HEK293 (cell line): ENCODE measurements around the gene CPLX3.

Experiments
- OVOL3 ChIP-seq: fragments of 450-650 bp; formaldehyde crosslinking; IDR thresholded peaks from 2 replicates; pipeline ENCODE4 v1.5.1; 2016; ENCODE audit warnings: missing biosample characterization, missing genetic modification characterization
- SCRT2 ChIP-seq: fragments of 450-650 bp; formaldehyde crosslinking; IDR thresholded peaks from 2 replicates; pipeline ENCODE4 v1.5.1; 2016; ENCODE audit warnings: missing biosample characterization, missing genetic modification characterization
- ZBTB48 ChIP-seq: fragments of 450-650 bp; formaldehyde crosslinking; IDR thresholded peaks from 2 replicates; pipeline ENCODE4 v1.5.1; 2016; ENCODE audit warnings: missing biosample characterization, missing genetic modification characterization
- ZNF24 ChIP-seq: fragments of 450-650 bp; formaldehyde crosslinking; IDR thresholded peaks from 2 replicates; pipeline ENCODE4 v1.5.1; 2016; ENCODE audit warnings: missing biosample characterization, missing genetic modification characterization
- ZNF266 ChIP-seq: fragments of 450-650 bp; formaldehyde crosslinking; IDR thresholded peaks from 2 replicates; pipeline ENCODE4 v1.5.1; 2016; ENCODE audit warnings: missing biosample characterization, missing genetic modification characterization, low read depth
- ZNF433 ChIP-seq: fragments of 450-650 bp; formaldehyde crosslinking; IDR thresholded peaks from 2 replicates; pipeline ENCODE4 v1.5.1; 2016; ENCODE audit warnings: missing biosample characterization, missing genetic modification characterization, low read depth
- ZNF48 ChIP-seq: fragments of 450-650 bp; formaldehyde crosslinking; IDR thresholded peaks from 2 replicates; pipeline ENCODE4 v1.5.1; 2016; ENCODE audit warnings: missing biosample characterization, missing genetic modification characterization
- ZNF521 ChIP-seq: fragments of 450-650 bp; formaldehyde crosslinking; IDR thresholded peaks from 2 replicates; pipeline ENCODE4 v1.5.1; 2017; ENCODE audit warnings: missing biosample characterization, mild to moderate bottlenecking, missing genetic modification characterization
- ZNF544 ChIP-seq: fragments of 450-650 bp; formaldehyde crosslinking; IDR thresholded peaks from 2 replicates; pipeline ENCODE4 v1.5.0; 2017; ENCODE audit warnings: missing biosample characterization, missing genetic modification characterization
- ZNF610 ChIP-seq: fragments of 450-650 bp; formaldehyde crosslinking; IDR thresholded peaks from 2 replicates; pipeline ENCODE4 v1.5.1; 2016; ENCODE audit warnings: missing biosample characterization, missing genetic modification characterization, borderline replicate concordance
- ZNF623 ChIP-seq: fragments of 450-650 bp; formaldehyde crosslinking; IDR thresholded peaks from 2 replicates; pipeline ENCODE4 v1.5.1; 2016; ENCODE audit warnings: missing biosample characterization, missing genetic modification characterization
- ZNF664 ChIP-seq: fragments of 450-650 bp; formaldehyde crosslinking; IDR thresholded peaks from 2 replicates; pipeline ENCODE4 v1.5.1; 2016; ENCODE audit warnings: missing biosample characterization, missing genetic modification characterization
- ZNF76 ChIP-seq: fragments of 450-650 bp; formaldehyde crosslinking; IDR thresholded peaks from 2 replicates; pipeline ENCODE4; 2016; ENCODE audit warnings: low read depth, missing biosample characterization, missing genetic modification characterization, borderline replicate concordance
- ZNF791 ChIP-seq: fragments of 450-650 bp; formaldehyde crosslinking; IDR thresholded peaks from 2 replicates; pipeline ENCODE4 v1.5.1; 2016; ENCODE audit warnings: missing biosample characterization, missing genetic modification characterization
- TF ChIP-seq, protein P1 (sequence below): fragments of 450-650 bp; formaldehyde crosslinking; IDR thresholded peaks from 2 replicates; pipeline ENCODE4 v1.5.1; 2016; ENCODE audit warnings: missing biosample characterization, missing genetic modification characterization
- TF ChIP-seq, protein P2 (sequence below): fragments of 450-650 bp; IDR thresholded peaks from 2 replicates; pipeline ENCODE4 v1.5.1; 2018; ENCODE audit warnings: missing biosample characterization, missing genetic modification characterization
- TF ChIP-seq, protein P3 (sequence below): fragments of 450-650 bp; formaldehyde crosslinking; IDR thresholded peaks from 2 replicates; pipeline ENCODE4 v1.5.1; 2017; ENCODE audit warnings: missing biosample characterization, missing genetic modification characterization
- TF ChIP-seq, protein P4 (sequence below): fragments of 450-650 bp; formaldehyde crosslinking; IDR thresholded peaks from 2 replicates; pipeline ENCODE4 v1.5.1; 2016; ENCODE audit warnings: missing biosample characterization, missing genetic modification characterization
- TF ChIP-seq, protein P5 (sequence below): fragments of 450-650 bp; formaldehyde crosslinking; IDR thresholded peaks from 2 replicates; pipeline ENCODE4; 2016; ENCODE audit warnings: missing biosample characterization, missing genetic modification characterization
- TF ChIP-seq, protein P6 (sequence below): fragments of 450-650 bp; formaldehyde crosslinking; IDR thresholded peaks from 2 replicates; pipeline ENCODE4 v1.5.1; 2016; ENCODE audit warnings: missing biosample characterization, missing genetic modification characterization
- TF ChIP-seq, protein P7 (sequence below): fragments of 450-650 bp; formaldehyde crosslinking; IDR thresholded peaks from 2 replicates; pipeline ENCODE4 v1.5.1; 2016; ENCODE audit warnings: missing biosample characterization, missing genetic modification characterization, borderline replicate concordance
- TF ChIP-seq, protein P8 (sequence below): fragments of 450-650 bp; formaldehyde crosslinking; IDR thresholded peaks from 2 replicates; pipeline ENCODE4 v1.5.1; 2016; ENCODE audit warnings: missing biosample characterization, missing genetic modification characterization

Gene CPLX3

DNA sequence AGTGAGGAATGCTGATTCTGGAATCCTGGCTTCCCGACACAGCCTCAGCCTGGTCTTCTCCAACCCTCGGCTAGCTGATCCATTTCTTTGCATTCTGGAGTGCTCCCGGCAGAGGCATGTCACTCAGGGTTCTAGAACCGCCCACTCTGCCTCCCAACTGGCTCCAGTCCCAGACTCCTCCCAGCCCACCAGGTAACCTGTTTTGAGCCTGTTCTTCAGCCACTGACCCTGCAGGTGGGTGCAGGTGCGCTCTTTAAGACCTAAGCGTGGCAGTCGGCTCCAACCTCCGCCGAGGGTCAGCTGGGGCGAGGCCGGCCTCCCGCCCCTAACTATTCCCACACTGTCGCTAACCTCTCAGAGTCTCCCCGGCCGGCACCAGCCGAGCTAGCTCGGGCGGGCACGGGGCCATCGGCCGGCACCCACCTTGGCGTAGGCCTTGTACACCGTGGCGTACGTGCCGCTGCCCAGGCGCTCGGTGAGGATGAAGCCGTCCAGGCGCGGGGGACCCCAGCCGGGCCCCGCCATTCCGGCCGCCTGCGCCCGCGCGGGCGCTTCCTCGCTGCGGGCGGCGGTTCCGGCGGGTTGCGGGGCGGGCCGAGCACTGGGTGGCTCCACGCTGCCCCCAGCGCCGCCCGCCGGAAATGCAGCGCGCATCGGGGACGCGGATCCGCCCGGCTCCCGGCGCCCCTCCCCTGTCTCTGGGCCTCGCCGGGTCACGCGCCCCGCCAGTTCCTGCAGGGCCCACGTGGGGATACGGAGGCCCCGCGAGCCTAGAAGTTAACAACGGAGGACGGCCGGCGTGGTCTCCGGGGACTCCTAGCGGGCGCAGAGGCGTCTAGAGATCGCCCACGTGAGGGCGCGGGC lies 16.4 kb downstream of the CPLX3 start, which contains the start of gene ULK3 (continued):
- TF ChIP-seq, protein P1, sequence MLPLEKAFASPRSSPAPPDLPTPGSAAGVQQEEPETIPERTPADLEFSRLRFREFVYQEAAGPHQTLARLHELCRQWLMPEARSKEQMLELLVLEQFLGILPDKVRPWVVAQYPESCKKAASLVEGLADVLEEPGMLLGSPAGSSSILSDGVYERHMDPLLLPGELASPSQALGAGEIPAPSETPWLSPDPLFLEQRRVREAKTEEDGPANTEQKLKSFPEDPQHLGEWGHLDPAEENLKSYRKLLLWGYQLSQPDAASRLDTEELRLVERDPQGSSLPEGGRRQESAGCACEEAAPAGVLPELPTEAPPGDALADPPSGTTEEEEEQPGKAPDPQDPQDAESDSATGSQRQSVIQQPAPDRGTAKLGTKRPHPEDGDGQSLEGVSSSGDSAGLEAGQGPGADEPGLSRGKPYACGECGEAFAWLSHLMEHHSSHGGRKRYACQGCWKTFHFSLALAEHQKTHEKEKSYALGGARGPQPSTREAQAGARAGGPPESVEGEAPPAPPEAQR (tag by site-specific recombination): peak; percentile 56; the same call in 1 of the 2 replicates
- TF ChIP-seq, protein P2, sequence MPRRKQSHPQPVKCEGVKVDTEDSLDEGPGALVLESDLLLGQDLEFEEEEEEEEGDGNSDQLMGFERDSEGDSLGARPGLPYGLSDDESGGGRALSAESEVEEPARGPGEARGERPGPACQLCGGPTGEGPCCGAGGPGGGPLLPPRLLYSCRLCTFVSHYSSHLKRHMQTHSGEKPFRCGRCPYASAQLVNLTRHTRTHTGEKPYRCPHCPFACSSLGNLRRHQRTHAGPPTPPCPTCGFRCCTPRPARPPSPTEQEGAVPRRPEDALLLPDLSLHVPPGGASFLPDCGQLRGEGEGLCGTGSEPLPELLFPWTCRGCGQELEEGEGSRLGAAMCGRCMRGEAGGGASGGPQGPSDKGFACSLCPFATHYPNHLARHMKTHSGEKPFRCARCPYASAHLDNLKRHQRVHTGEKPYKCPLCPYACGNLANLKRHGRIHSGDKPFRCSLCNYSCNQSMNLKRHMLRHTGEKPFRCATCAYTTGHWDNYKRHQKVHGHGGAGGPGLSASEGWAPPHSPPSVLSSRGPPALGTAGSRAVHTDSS (tag by site-specific recombination): no peak
- TF ChIP-seq ZNF791 (tag by site-specific recombination): no peak
- TF ChIP-seq, protein P3, sequence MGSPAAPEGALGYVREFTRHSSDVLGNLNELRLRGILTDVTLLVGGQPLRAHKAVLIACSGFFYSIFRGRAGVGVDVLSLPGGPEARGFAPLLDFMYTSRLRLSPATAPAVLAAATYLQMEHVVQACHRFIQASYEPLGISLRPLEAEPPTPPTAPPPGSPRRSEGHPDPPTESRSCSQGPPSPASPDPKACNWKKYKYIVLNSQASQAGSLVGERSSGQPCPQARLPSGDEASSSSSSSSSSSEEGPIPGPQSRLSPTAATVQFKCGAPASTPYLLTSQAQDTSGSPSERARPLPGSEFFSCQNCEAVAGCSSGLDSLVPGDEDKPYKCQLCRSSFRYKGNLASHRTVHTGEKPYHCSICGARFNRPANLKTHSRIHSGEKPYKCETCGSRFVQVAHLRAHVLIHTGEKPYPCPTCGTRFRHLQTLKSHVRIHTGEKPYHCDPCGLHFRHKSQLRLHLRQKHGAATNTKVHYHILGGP (tag by site-specific recombination): no peak
- peak; percentile 84 for TF ChIP-seq SCRT2 (tag by site-specific recombination)
- TF ChIP-seq, protein P4, sequence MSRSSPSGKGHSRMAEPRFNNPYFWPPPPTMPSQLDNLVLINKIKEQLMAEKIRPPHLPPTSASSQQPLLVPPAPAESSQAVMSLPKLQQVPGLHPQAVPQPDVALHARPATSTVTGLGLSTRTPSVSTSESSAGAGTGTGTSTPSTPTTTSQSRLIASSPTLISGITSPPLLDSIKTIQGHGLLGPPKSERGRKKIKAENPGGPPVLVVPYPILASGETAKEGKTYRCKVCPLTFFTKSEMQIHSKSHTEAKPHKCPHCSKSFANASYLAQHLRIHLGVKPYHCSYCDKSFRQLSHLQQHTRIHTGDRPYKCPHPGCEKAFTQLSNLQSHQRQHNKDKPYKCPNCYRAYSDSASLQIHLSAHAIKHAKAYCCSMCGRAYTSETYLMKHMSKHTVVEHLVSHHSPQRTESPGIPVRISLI: no peak
- TF ChIP-seq ZNF521 (tag by site-specific recombination): no peak
- no peak for TF ChIP-seq ZNF48
- no peak for TF ChIP-seq ZNF433 (tag by site-specific recombination)
- TF ChIP-seq ZNF24 (tag by site-specific recombination): peak; percentile 17; the same call in 1 of the 2 replicates
- TF ChIP-seq, protein P5, sequence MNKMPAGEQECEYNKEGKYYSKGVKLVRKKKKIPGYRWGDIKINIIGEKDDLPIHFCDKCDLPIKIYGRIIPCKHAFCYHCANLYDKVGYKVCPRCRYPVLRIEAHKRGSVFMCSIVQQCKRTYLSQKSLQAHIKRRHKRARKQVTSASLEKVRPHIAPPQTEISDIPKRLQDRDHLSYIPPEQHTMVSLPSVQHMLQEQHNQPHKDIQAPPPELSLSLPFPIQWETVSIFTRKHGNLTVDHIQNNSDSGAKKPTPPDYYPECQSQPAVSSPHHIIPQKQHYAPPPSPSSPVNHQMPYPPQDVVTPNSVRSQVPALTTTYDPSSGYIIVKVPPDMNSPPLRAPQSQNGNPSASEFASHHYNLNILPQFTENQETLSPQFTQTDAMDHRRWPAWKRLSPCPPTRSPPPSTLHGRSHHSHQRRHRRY (tag by site-specific recombination): no peak
- TF ChIP-seq, protein P6, sequence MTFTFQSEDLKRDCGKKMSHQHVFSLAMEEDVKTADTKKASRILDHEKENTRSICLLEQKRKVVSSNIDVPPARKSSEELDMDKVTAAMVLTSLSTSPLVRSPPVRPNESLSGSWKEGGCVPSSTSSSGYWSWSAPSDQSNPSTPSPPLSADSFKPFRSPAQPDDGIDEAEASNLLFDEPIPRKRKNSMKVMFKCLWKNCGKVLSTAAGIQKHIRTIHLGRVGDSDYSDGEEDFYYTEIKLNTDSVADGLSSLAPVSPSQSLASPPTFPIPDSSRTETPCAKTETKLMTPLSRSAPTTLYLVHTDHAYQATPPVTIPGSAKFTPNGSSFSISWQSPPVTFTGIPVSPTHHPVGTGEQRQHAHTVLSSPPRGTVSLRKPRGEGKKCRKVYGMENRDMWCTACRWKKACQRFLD (tag by site-specific recombination): 0 out of 2 replicates have a peak, but pooled peaks have one; percentile 26
- TF ChIP-seq OVOL3: no peak
- TF ChIP-seq ZNF610: no peak; the same call in 1 of the 2 replicates
- TF ChIP-seq, protein P7, sequence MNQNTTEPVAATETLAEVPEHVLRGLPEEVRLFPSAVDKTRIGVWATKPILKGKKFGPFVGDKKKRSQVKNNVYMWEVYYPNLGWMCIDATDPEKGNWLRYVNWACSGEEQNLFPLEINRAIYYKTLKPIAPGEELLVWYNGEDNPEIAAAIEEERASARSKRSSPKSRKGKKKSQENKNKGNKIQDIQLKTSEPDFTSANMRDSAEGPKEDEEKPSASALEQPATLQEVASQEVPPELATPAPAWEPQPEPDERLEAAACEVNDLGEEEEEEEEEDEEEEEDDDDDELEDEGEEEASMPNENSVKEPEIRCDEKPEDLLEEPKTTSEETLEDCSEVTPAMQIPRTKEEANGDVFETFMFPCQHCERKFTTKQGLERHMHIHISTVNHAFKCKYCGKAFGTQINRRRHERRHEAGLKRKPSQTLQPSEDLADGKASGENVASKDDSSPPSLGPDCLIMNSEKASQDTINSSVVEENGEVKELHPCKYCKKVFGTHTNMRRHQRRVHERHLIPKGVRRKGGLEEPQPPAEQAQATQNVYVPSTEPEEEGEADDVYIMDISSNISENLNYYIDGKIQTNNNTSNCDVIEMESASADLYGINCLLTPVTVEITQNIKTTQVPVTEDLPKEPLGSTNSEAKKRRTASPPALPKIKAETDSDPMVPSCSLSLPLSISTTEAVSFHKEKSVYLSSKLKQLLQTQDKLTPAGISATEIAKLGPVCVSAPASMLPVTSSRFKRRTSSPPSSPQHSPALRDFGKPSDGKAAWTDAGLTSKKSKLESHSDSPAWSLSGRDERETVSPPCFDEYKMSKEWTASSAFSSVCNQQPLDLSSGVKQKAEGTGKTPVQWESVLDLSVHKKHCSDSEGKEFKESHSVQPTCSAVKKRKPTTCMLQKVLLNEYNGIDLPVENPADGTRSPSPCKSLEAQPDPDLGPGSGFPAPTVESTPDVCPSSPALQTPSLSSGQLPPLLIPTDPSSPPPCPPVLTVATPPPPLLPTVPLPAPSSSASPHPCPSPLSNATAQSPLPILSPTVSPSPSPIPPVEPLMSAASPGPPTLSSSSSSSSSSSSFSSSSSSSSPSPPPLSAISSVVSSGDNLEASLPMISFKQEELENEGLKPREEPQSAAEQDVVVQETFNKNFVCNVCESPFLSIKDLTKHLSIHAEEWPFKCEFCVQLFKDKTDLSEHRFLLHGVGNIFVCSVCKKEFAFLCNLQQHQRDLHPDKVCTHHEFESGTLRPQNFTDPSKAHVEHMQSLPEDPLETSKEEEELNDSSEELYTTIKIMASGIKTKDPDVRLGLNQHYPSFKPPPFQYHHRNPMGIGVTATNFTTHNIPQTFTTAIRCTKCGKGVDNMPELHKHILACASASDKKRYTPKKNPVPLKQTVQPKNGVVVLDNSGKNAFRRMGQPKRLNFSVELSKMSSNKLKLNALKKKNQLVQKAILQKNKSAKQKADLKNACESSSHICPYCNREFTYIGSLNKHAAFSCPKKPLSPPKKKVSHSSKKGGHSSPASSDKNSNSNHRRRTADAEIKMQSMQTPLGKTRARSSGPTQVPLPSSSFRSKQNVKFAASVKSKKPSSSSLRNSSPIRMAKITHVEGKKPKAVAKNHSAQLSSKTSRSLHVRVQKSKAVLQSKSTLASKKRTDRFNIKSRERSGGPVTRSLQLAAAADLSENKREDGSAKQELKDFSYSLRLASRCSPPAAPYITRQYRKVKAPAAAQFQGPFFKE (tag by site-specific recombination): no peak
- no peak for TF ChIP-seq ZNF623
- TF ChIP-seq ZNF664: no peak
- TF ChIP-seq ZNF544 (tag by site-specific recombination): no peak
- TF ChIP-seq, protein P8, sequence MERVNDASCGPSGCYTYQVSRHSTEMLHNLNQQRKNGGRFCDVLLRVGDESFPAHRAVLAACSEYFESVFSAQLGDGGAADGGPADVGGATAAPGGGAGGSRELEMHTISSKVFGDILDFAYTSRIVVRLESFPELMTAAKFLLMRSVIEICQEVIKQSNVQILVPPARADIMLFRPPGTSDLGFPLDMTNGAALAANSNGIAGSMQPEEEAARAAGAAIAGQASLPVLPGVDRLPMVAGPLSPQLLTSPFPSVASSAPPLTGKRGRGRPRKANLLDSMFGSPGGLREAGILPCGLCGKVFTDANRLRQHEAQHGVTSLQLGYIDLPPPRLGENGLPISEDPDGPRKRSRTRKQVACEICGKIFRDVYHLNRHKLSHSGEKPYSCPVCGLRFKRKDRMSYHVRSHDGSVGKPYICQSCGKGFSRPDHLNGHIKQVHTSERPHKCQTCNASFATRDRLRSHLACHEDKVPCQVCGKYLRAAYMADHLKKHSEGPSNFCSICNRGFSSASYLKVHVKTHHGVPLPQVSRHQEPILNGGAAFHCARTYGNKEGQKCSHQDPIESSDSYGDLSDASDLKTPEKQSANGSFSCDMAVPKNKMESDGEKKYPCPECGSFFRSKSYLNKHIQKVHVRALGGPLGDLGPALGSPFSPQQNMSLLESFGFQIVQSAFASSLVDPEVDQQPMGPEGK: peak; percentile 97
- TF ChIP-seq ZNF266 (tag by site-specific recombination): no peak
- peak; percentile 48; the same call in 1 of the 2 replicates for TF ChIP-seq ZNF76 (tag by site-specific recombination)
- peak; percentile 37; the same call in 1 of the 2 replicates for TF ChIP-seq ZBTB48 (tag by site-specific recombination)
